ENCODE results near the gene NOP10.

DNA sequence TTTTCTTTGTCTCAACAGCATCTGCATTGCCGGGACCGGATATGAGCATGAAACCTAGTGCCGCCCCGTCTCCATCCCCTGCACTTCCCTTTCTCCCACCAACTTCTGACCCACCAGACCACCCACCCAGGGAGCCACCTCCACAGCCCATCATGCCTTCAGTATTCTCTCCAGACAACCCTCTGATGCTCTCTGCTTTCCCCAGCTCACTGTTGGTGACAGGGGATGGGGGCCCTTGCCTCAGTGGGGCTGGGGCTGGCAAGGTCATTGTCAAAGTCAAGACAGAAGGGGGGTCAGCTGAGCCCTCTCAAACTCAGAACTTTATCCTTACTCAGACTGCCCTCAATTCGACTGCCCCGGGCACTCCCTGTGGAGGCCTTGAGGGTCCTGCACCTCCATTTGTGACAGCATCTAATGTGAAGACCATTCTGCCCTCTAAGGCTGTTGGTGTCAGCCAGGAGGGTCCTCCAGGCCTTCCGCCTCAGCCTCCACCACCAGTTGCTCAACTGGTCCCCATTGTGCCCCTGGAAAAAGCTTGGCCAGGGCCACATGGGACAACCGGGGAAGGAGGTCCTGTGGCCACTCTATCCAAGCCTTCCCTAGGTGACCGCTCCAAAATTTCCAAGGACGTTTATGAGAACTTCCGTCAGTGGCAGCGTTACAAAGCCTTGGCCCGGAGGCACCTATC, 5.2 kb upstream of the NOP10 start:
- no peak for TF ChIP-seq GATA2 (IDR thresholded peaks at IDR 0.05; ENCODE audit: low read depth, low read length)
- no peak for TF ChIP-seq GATA3 (IDR thresholded peaks at IDR 0.05; ENCODE audit: low read depth, low read length)
